HepG2 (cell line): ENCODE measurements around the gene RFTN1. TPM values are rescaled to one million over a fixed set of nuclear protein-coding genes. Genes with fewer than 3 reads are reported as not detected.

ENCODE experiments used
- ATAC-seq: fragments of 200-7000 bp; cut with Tn5 transposase; 3 replicates; pipeline ENCODE4 v1.9.1; 2020; ENCODE audit warnings: mild to moderate bottlenecking, moderate library complexity
- BruUV-seq: library from RNA; stranded (reverse); fragments of 400-500 nt; replicated peaks from 2 replicates; lab custom pipeline; 2021; lab: Mats Ljungman, UMichigan
- CTCF ChIA-PET: fragments of 300-600 bp; formaldehyde crosslinking; extraction: SDS; loops from one replicate; lab custom pipeline; 2021; ENCODE audit warnings: low total read pairs, inconsistent platforms, low intra/inter-chr PET ratio; lab: Yijun Ruan, JAX
- POLR2A ChIA-PET: fragments of 350-600 bp; sonication (Branson Sonifier 250); formaldehyde crosslinking; loops from one replicate; lab custom pipeline; 2020; ENCODE audit warnings: antibody characterized with exemption, inconsistent platforms; lab: Yijun Ruan, JAX
- DNase-seq: peaks from one replicate; pipeline ENCODE4 v3.0.0-alpha.2; 2015; ENCODE audit warnings: low spot score
- FAIRE-seq: peaks from 3 replicates; lab custom pipeline; 2011; peaks lifted over from hg19 to GRCh38; lab: Jason Lieb, UNC
- H2AFZ ChIP-seq: one replicate; pipeline ENCODE4 v1.6.1; 2011; ENCODE audit warnings: low read length, inconsistent platforms
- H3K27ac ChIP-seq: fragments of 300-600 bp; 3 replicates; pipeline ENCODE4 v1.8.0; 2011; ENCODE audit warnings: mixed run types, mild to moderate bottlenecking, mixed read lengths, low read length, inconsistent platforms; ENCODE audit not compliant: insufficient read depth; ENCODE audit errors: extremely low read length
- H3K27me3 ChIP-seq, 2 experiments: fragments of 200-600 bp in 1 of 2; 2 replicates in 1 of 2; 3 replicates in 1 of 2; pipeline versions ENCODE4 v1.6.0 to v1.8.0; 2011; ENCODE audit warnings: low read length in 2 of 2, mild to moderate bottlenecking in 2 of 2, moderate library complexity in 2 of 2, inconsistent platforms in 1 of 2; ENCODE audit not compliant: insufficient read depth in 2 of 2, control insufficient read depth in 1 of 2
- H3K36me3 ChIP-seq, 2 experiments: fragments of 200-600 bp in 1 of 2; replicated peaks in 1 of 2; 2 replicates in 1 of 2; 3 replicates in 1 of 2; pipeline versions ENCODE4 v1.5.1 to v1.8.0; 2011; ENCODE audit warnings: low read length in 2 of 2, inconsistent platforms in 1 of 2; ENCODE audit not compliant: insufficient read depth in 2 of 2, control insufficient read depth in 1 of 2
- H3K4me1 ChIP-seq: 2 replicates; pipeline ENCODE4 v1.5.1; 2012; ENCODE audit warnings: low read length, inconsistent platforms; ENCODE audit not compliant: insufficient read depth
- H3K4me2 ChIP-seq: 2 replicates; pipeline ENCODE4 v1.6.0; 2011; ENCODE audit warnings: low read depth, low read length, inconsistent platforms
- H3K4me3 ChIP-seq, 3 experiments: fragments of 200-600 bp in 1 of 3; sonication (generic), shearing (Covaris generic) in 1 of 3; replicated peaks in 1 of 3; 2 replicates each; pipeline ENCODE4 v1.5.1; 2011 to 2016; ENCODE audit warnings: low read length in 3 of 3, inconsistent platforms in 2 of 3, low read depth in 2 of 3, mild to moderate bottlenecking in 2 of 3, control low read depth in 1 of 3, mixed read lengths in 1 of 3; ENCODE audit not compliant: insufficient read depth in 1 of 3
- H3K79me2 ChIP-seq: one replicate; pipeline ENCODE4 v1.6.1; 2011; ENCODE audit warnings: low read length, inconsistent platforms; ENCODE audit not compliant: insufficient read depth
- H3K9ac ChIP-seq: 2 replicates; pipeline ENCODE4 v1.6.0; 2011; ENCODE audit warnings: mild to moderate bottlenecking, low read depth, low read length, inconsistent platforms; ENCODE audit not compliant: insufficient read depth
- H3K9me3 ChIP-seq: 2 replicates; pipeline ENCODE4 v1.5.1; 2012; ENCODE audit warnings: mild to moderate bottlenecking, low read length
- H4K20me1 ChIP-seq: 2 replicates; pipeline ENCODE4 v1.6.0; 2011; ENCODE audit warnings: inconsistent platforms, mild to moderate bottlenecking, low read length, moderate library complexity; ENCODE audit not compliant: insufficient read depth
- CAMTA2 ChIP-seq: sonication (generic); formaldehyde crosslinking; IDR thresholded peaks from 2 replicates; pipeline ENCODE4 v1.4.0; 2020; ENCODE audit warnings: mild to moderate bottlenecking, missing genetic modification reagents, borderline replicate concordance
- GATAD2A ChIP-seq: IDR thresholded peaks from 2 replicates; pipeline ENCODE4 v1.6.1; 2016
- MLXIP ChIP-seq: sonication (generic); formaldehyde crosslinking; IDR thresholded peaks from 2 replicates; pipeline ENCODE4 v1.9.0; 2021; ENCODE audit warnings: missing genetic modification reagents, borderline replicate concordance
- SMAD9 ChIP-seq: sonication (generic); formaldehyde crosslinking; IDR thresholded peaks from 2 replicates; pipeline ENCODE4 v1.5.1; 2020; ENCODE audit warnings: mild to moderate bottlenecking, missing genetic modification reagents
- ZBTB1 ChIP-seq: sonication (generic); formaldehyde crosslinking; IDR thresholded peaks from 2 replicates; pipeline ENCODE4 v1.4.0; 2020; ENCODE audit warnings: missing genetic modification reagents, borderline replicate concordance
- ZKSCAN8 ChIP-seq: IDR thresholded peaks from 2 replicates; pipeline ENCODE4 v1.6.1; 2016; ENCODE audit warnings: borderline replicate concordance, missing genetic modification reagents, missing compliant biosample characterization
- whole genome bisulfite sequencing: methylation state at CpG from one replicate; pipeline ENCODE4 v1.1.6; 2017; ENCODE audit warnings: low lambda C conversion rate; 5-methylcytosine and 5-hydroxymethylcytosine counted together
- in situ Hi-C: cut with HindIII; loops from 2 replicates; pipeline ENCODE4 v1.10.0; 2017; ENCODE audit warnings: low pct_unique_long_range_greater_than_20kb; ENCODE audit not compliant: extremely low pct_ligation_motif_present
- intact Hi-C: fragments of 100-400 bp; cut with micrococcal nuclease; formaldehyde crosslinking; loops from one replicate; pipeline ENCODE4 v1.10.0; 2022; ENCODE audit not compliant: unreplicated experiment
- polyA plus RNA-seq, 8 experiments: library from polyadenylated mRNA; depleted of rRNA in 3 of 8; stranded (reverse) in 7 of 8; unstranded in 1 of 8; fragments of >200 nt; fragmentation: Illumina TruSeq in 4 of 8; extraction: Trizol in 4 of 8; gene quantifications; 2 replicates each; pipeline versions ENCODE4 v1.2.1 to v1.2.3, GENCODE V29; 2011 to 2016; ENCODE audit warnings: low read depth in 4 of 8, missing spikeins in 1 of 8, mixed read lengths in 1 of 8; ENCODE audit not compliant: insufficient read depth in 1 of 8
- total RNA-seq, 5 experiments: library from RNA; depleted of rRNA; stranded (reverse); fragments of >200 nt; fragmentation: Illumina TruSeq; extraction: Trizol; gene quantifications; 2 replicates each; pipeline ENCODE4 v1.2.3, GENCODE V29; 2016; ENCODE audit warnings: low read depth in 1 of 5

The RFTN1 gene
- total and polyA plus RNA-seq, 2 of the 13 experiments (the other 11 are each of a cell fraction or from before 2014, with no cell fraction given): not detected

- H2AFZ ChIP-seq: no peak overlapping the region
- no peak overlapping the region for H3K4me3 ChIP-seq
- no peak overlapping the region for H3K9ac ChIP-seq
- no peak for FAIRE-seq
- H4K20me1 ChIP-seq: no peaks in the 10 kb centered on the region
- intact Hi-C loops (no loop called here), in situ Hi-C loops (loop anchor here (25.0 kb wide), 1 partner anchor 497 kb away; no protein-coding TSS in a partner anchor)
- no peaks in the 10 kb centered on the region for H3K79me2 ChIP-seq
- H3K27ac ChIP-seq: no peak overlapping the region
- no peak for DNase-seq
- no peaks in the 10 kb centered on the region for H3K9me3 ChIP-seq
- TF ChIP-seq GATAD2A (CRISPR knock-in tag): no peak
- no peak for TF ChIP-seq MLXIP (CRISPR knock-in tag)
- no peak for TF ChIP-seq CAMTA2 (CRISPR knock-in tag)
- no peak for TF ChIP-seq ZKSCAN8
- TF ChIP-seq SMAD9 (CRISPR knock-in tag): no peak
- no peak for TF ChIP-seq ZBTB1 (CRISPR knock-in tag)
- peaks cover 2 to 15% of the 10 kb centered on the region in 2 experiments; a peak in 3 of 5 replicates for H3K27me3 ChIP-seq
- H3K4me1 ChIP-seq: no peaks in the 10 kb centered on the region
- WGBS: 14% methylated on average over 5 of the region's 5 CpGs
- POLR2A ChIA-PET: no interaction called here
- H3K4me2 ChIP-seq: no peak overlapping the region
- H3K36me3 ChIP-seq: no peaks in the 10 kb centered on the region
- ATAC-seq: no peak
- CTCF ChIA-PET: no interaction called here
- no TSS peak for BruUV-seq
Measured at GRCh38 chr3:16533928-16534574, 20.6 kb upstream of the RFTN1 start.
